ENCODE data around the gene CLTRN. TPM values are rescaled to one million over a fixed set of nuclear protein-coding genes. Genes with fewer than 3 reads are reported as not detected.

Gene CLTRN
- 0.90 to 1.4 TPM (median 1.1 TPM) in 5 replicates for total RNA-seq (2022; extraction: Qiagen RNA extraction; ENCODE audit: low read depth)

GRCh38 chrX:15664487-15665444 lies at the start of gene CLTRN:
Gene CLTRN, minus strand, starts transcription at chrX:15664805. Its CDS starts 30 bp downstream, at chrX:15664775.

GRCh38 chrX:15600745-15601144 lies 63.9 kb downstream of the CLTRN start, which contains the start of gene ACE2:
Gene ACE2, minus strand, starts transcription at chrX:15600960. Its CDS starts 49 bp downstream, at chrX:15600911.

Other genes with a start within 250 kb of the CLTRN start
- gene PIR, start 171.5 kb downstream of the CLTRN start, total RNA-seq (2022; extraction: Qiagen RNA extraction; ENCODE audit: low read depth), result 54.2 to 59.9 TPM (median 57.0 TPM) in 5 replicates
- gene BMX, start 164.0 kb downstream of the CLTRN start, total RNA-seq (2022; extraction: Qiagen RNA extraction; ENCODE audit: low read depth), result not detected in 5 replicates
- 0.06 TPM in 1 of 5 replicates, not detected in the others for gene ACE2, start 63.8 kb downstream of the CLTRN start, total RNA-seq (2022; extraction: Qiagen RNA extraction; ENCODE audit: low read depth)
- gene CA5B, start 73.5 kb upstream of the CLTRN start, total RNA-seq (2022; extraction: Qiagen RNA extraction; ENCODE audit: low read depth), result 2.3 to 5.2 TPM (median 3.6 TPM) in 5 replicates
- gene ZRSR2, start 125.7 kb upstream of the CLTRN start, total RNA-seq (2022; extraction: Qiagen RNA extraction; ENCODE audit: low read depth), result 9.6 to 11.7 TPM (median 10.6 TPM) in 5 replicates
- 14.5 to 24.7 TPM (median 20.6 TPM) in 5 replicates for gene AP1S2, start 190.0 kb upstream of the CLTRN start, total RNA-seq (2022; extraction: Qiagen RNA extraction; ENCODE audit: low read depth)

Measured in A549 treated with DMSO at 1 μM for 4 hours (cell line).